Calu3 (cell line): ENCODE results near the gene DCLRE1B. TPM values are rescaled to one million over a fixed set of nuclear protein-coding genes. Genes with fewer than 3 reads are reported as not detected.

ENCODE experiments used
- BruUV-seq: library from RNA; stranded (reverse); fragments of 400-500 nt; replicated peaks from 2 replicates; lab custom pipeline; 2021; lab: Mats Ljungman, UMichigan
- CTCF ChIA-PET: fragments of 300-600 bp; sonication (Branson Sonifier 250); formaldehyde crosslinking; loops from one replicate; lab custom pipeline; 2022; ENCODE audit warnings: antibody characterized with exemption; lab: Charles Lee
- DNase-seq: peaks from one replicate; pipeline ENCODE4 v3.0.0; 2022
- H3K27ac Mint-ChIP-seq: one replicate; pipeline ENCODE4 v1.8.0; 2022; ENCODE audit warnings: mixed read lengths; ENCODE audit not compliant: unreplicated experiment
- H3K27me3 Mint-ChIP-seq: one replicate; pipeline ENCODE4 v1.8.0; 2022; ENCODE audit warnings: mixed read lengths; ENCODE audit not compliant: unreplicated experiment
- H3K36me3 Mint-ChIP-seq: one replicate; pipeline ENCODE4 v1.8.0; 2022; ENCODE audit warnings: mild to moderate bottlenecking, moderate library complexity, mixed read lengths; ENCODE audit not compliant: insufficient read depth, unreplicated experiment
- H3K4me1 Mint-ChIP-seq: one replicate; pipeline ENCODE4 v1.8.0; 2022; ENCODE audit warnings: mild to moderate bottlenecking, low read depth, mixed read lengths; ENCODE audit not compliant: unreplicated experiment
- H3K4me3 Mint-ChIP-seq: one replicate; pipeline ENCODE4 v1.8.0; 2022; ENCODE audit warnings: mild to moderate bottlenecking, low read depth, moderate library complexity, mixed read lengths; ENCODE audit not compliant: unreplicated experiment
- H3K9me3 Mint-ChIP-seq: one replicate; pipeline ENCODE4 v1.8.0; 2022; ENCODE audit warnings: low read depth, mixed read lengths; ENCODE audit not compliant: unreplicated experiment
- CTCF ChIP-seq: fragments of 200-600 bp; IDR thresholded peaks from one replicate; pipeline ENCODE4 v1.8.0; 2022; ENCODE audit warnings: antibody characterized with exemption; ENCODE audit not compliant: unreplicated experiment
- intact Hi-C: fragments of 100-400 bp; cut with micrococcal nuclease; formaldehyde crosslinking; loops from one replicate; pipeline ENCODE4 v1.10.0; 2022; ENCODE audit not compliant: unreplicated experiment
- total RNA-seq: library from RNA; stranded (reverse); gene quantifications from 2 replicates; pipeline ENCODE4 v1.2.3, GENCODE V29; 2022

Gene DCLRE1B
- total RNA-seq, 1 experiment from 2014 or later: 6.9 TPM

DNA sequence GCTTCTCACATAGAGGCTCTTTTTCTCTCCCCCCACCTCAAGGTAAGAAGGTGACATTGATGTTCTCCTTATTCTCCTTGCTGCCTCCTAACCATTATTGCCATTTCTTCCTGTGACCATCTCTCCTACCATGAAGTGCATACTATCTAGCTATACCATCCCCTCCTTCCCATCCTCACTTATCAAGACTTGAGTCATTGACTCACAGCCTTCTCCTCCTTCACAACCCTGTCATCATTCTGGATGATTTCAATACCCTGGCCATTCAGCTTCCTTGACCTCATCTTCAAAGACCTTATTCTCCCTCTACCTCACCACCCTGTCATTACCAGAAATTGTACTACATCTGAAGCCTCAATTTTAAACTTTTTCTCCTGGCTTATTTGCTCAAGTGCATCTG, 13.1 kb downstream of the DCLRE1B start:
- TF ChIP-seq CTCF: no peak
- Mint-ChIP-seq H3K4me3 (no peak overlapping the region), H3K27me3 (no peaks in the 10 kb centered on the region), H3K9me3 (no peaks in the 10 kb centered on the region), H3K27ac (no peak overlapping the region), H3K36me3 (no peaks in the 10 kb centered on the region), H3K4me1 (no peaks in the 10 kb centered on the region)
- BruUV-seq: no TSS peak
- DNase-seq: no peak
- CTCF ChIA-PET: no interaction called here
- intact Hi-C loops: no loop called here

GRCh38 chr1:113922957-113923356, 17.8 kb downstream of the DCLRE1B start:
- H3K4me3 Mint-ChIP-seq: no peak overlapping the region
- intact Hi-C loops: no loop called here
- peaks cover 8% of the 10 kb centered on the region for H3K4me1 Mint-ChIP-seq
- H3K9me3 Mint-ChIP-seq: no peaks in the 10 kb centered on the region
- no peak overlapping the region for H3K27ac Mint-ChIP-seq
- no peak for TF ChIP-seq CTCF
- H3K27me3 Mint-ChIP-seq: no peaks in the 10 kb centered on the region
- no peaks in the 10 kb centered on the region for H3K36me3 Mint-ChIP-seq
- CTCF ChIA-PET: no interaction called here
- no peak for DNase-seq
- no TSS peak for BruUV-seq

GRCh38 chr1:113924473-113924872, 19.3 kb downstream of the DCLRE1B start:
- no peaks in the 10 kb centered on the region for H3K27me3 Mint-ChIP-seq
- H3K27ac Mint-ChIP-seq: no peak overlapping the region
- peaks cover 12% of the 10 kb centered on the region for H3K36me3 Mint-ChIP-seq
- no peak for TF ChIP-seq CTCF
- no peak overlapping the region for H3K4me3 Mint-ChIP-seq
- intact Hi-C loops: no loop called here
- peaks cover 11% of the 10 kb centered on the region for H3K4me1 Mint-ChIP-seq
- BruUV-seq: no TSS peak
- no peaks in the 10 kb centered on the region for H3K9me3 Mint-ChIP-seq
- CTCF ChIA-PET: no interaction called here
- DNase-seq: no peak

GRCh38 chr1:113928187-113928930, 23.2 kb downstream of the DCLRE1B start:
- intact Hi-C loops: loop anchor here (1.0 kb wide), 1 partner anchor 41 kb away; the partner anchor contains the start of gene BCL2L15
- Mint-ChIP-seq H3K36me3 (peaks cover 38% of the 10 kb centered on the region), H3K4me3 (peak overlapping the region; percentile 85), H3K27ac (peak overlapping the region; percentile 89), H3K4me1 (peaks cover 38% of the 10 kb centered on the region), H3K27me3 (no peaks in the 10 kb centered on the region), H3K9me3 (no peaks in the 10 kb centered on the region)
- TF ChIP-seq CTCF: no peak
- no peak for DNase-seq
- BruUV-seq: no TSS peak
- CTCF ChIA-PET: no interaction called here
